T-helper 9 cell (primary cell): Measurements from ENCODE around the gene DNAH8.
"Not testable (repeated sequence)": the region's sequence is repeated elsewhere in the genome, so short reads cannot be mapped to it uniquely, and the experiment has no call there.

Source experiments
- DNase-seq: peaks from one replicate; pipeline ENCODE4 v3.0.0-alpha.2; 2020

DNAH8 gene

GRCh38 chr6:38912378-38912777, 197.3 kb downstream of the DNAH8 start:
- no peak for DNase-seq

- DNase-seq = no peak
Observed at GRCh38 chr6:38915205-38915925, 200.3 kb downstream of the DNAH8 start.

GRCh38 chr6:38921540-38921939, 206.4 kb downstream of the DNAH8 start:
- not testable (repeated sequence) for DNase-seq

GRCh38 chr6:38924791-38925509, 209.8 kb downstream of the DNAH8 start:
- DNase-seq = no peak

GRCh38 chr6:38929560-38929959, 214.4 kb downstream of the DNAH8 start:
- no peak for DNase-seq

GRCh38 chr6:38933426-38933825, 218.3 kb downstream of the DNAH8 start:
- DNase-seq = no peak

- no peak for DNase-seq
Observed at GRCh38 chr6:38935051-38935450, 219.9 kb downstream of the DNAH8 start.

- no peak for DNase-seq
Observed at GRCh38 chr6:38937839-38938613, 222.9 kb downstream of the DNAH8 start.

- no peak for DNase-seq
Observed at GRCh38 chr6:38938741-38939140, 223.6 kb downstream of the DNAH8 start.

- no peak for DNase-seq
Observed at GRCh38 chr6:38942442-38942841, 227.3 kb downstream of the DNAH8 start.

GRCh38 chr6:38942965-38943364, 227.9 kb downstream of the DNAH8 start:
- no peak for DNase-seq

GRCh38 chr6:38943964-38944363, 228.9 kb downstream of the DNAH8 start:
- DNase-seq = no peak

GRCh38 chr6:38944655-38945279, 229.7 kb downstream of the DNAH8 start:
- DNase-seq = no peak

- no peak for DNase-seq
Observed at GRCh38 chr6:38955861-38956260, 240.8 kb downstream of the DNAH8 start.

- no peak for DNase-seq
Observed at GRCh38 chr6:38957426-38957825, 242.3 kb downstream of the DNAH8 start.

- no peak for DNase-seq
Observed at GRCh38 chr6:38959138-38959537, 244.0 kb downstream of the DNAH8 start.

GRCh38 chr6:38968702-38969149, 253.6 kb downstream of the DNAH8 start:
- no peak for DNase-seq

- no peak for DNase-seq
Observed at GRCh38 chr6:38973178-38974057, 258.3 kb downstream of the DNAH8 start.

GRCh38 chr6:38974389-38975151, 259.5 kb downstream of the DNAH8 start:
- no peak for DNase-seq

- DNase-seq = no peak
Observed at GRCh38 chr6:38975621-38976049, 260.5 kb downstream of the DNAH8 start.

GRCh38 chr6:38976051-38976450, 260.9 kb downstream of the DNAH8 start:
- DNase-seq = no peak
